HepG2 (cell line): ENCODE measurements around the gene RFC2. TPM values are rescaled to one million over a fixed set of nuclear protein-coding genes. Genes with fewer than 3 reads are reported as not detected.
A peak's percentile ranks its signal among the peaks of the same experiment; 100 is the strongest.

ENCODE experiments used
- ARNT2 ChIP-seq: sonication (generic); formaldehyde crosslinking; IDR thresholded peaks from 2 replicates; pipeline ENCODE4 v1.8.0; 2022; ENCODE audit warnings: mild to moderate bottlenecking, low read depth, missing genetic modification reagents, moderate library complexity
- ARNTL ChIP-seq: sonication (generic); formaldehyde crosslinking; IDR thresholded peaks from 2 replicates; pipeline ENCODE4 v1.4.0; 2020; ENCODE audit warnings: mild to moderate bottlenecking, missing genetic modification reagents
- BHLHE40 ChIP-seq: IDR thresholded peaks from 2 replicates; pipeline ENCODE4 v1.6.1; 2011; ENCODE audit warnings: low read length, improper control_type of control experiment
- CHCHD3 ChIP-seq: sonication (generic); formaldehyde crosslinking; IDR thresholded peaks from 2 replicates; pipeline ENCODE4 v1.8.0; 2022; ENCODE audit warnings: mild to moderate bottlenecking, missing genetic modification reagents, moderate library complexity
- FLYWCH1 ChIP-seq: sonication (generic); formaldehyde crosslinking; IDR thresholded peaks from 2 replicates; pipeline ENCODE4 v1.8.1; 2023; ENCODE audit warnings: mild to moderate bottlenecking, missing genetic modification reagents
- JUN ChIP-seq: sonication (generic); formaldehyde crosslinking; IDR thresholded peaks from 2 replicates; pipeline ENCODE4 v1.4.0; 2020; ENCODE audit warnings: mild to moderate bottlenecking, missing genetic modification reagents
- JUND ChIP-seq: sonication (generic); formaldehyde crosslinking; IDR thresholded peaks from 2 replicates; pipeline ENCODE4 v1.8.0; 2022; ENCODE audit warnings: mild to moderate bottlenecking, missing genetic modification reagents
- KMT2B ChIP-seq: IDR thresholded peaks from 2 replicates; pipeline ENCODE4 v1.6.1; 2016; ENCODE audit warnings: missing genetic modification reagents, missing compliant biosample characterization
- MATR3 ChIP-seq: sonication (generic); formaldehyde crosslinking; IDR thresholded peaks from 2 replicates; pipeline ENCODE4 v1.4.0; 2020; ENCODE audit warnings: missing genetic modification reagents
- MED1 ChIP-seq: sonication (generic); formaldehyde crosslinking; IDR thresholded peaks from 2 replicates; pipeline ENCODE4 v1.4.0; 2020; ENCODE audit warnings: missing genetic modification reagents
- MED13 ChIP-seq: sonication (generic); formaldehyde crosslinking; IDR thresholded peaks from 2 replicates; pipeline ENCODE4 v1.5.0; 2020; ENCODE audit warnings: missing genetic modification reagents
- MYNN ChIP-seq: sonication (generic); formaldehyde crosslinking; IDR thresholded peaks from 2 replicates; pipeline ENCODE4 v1.4.0; 2020; ENCODE audit warnings: mild to moderate bottlenecking, low read depth, missing genetic modification reagents
- NFKB2 ChIP-seq: sonication (generic); formaldehyde crosslinking; IDR thresholded peaks from 2 replicates; pipeline ENCODE4 v1.4.0; 2020; ENCODE audit warnings: missing genetic modification reagents, borderline replicate concordance
- NR2F6 ChIP-seq, 2 experiments: IDR thresholded peaks; 2 replicates each; pipeline ENCODE4 v1.6.1; 2016; ENCODE audit warnings: antibody characterized with exemption in 1 of 2, mild to moderate bottlenecking in 1 of 2
- PHF20 ChIP-seq: sonication (generic); formaldehyde crosslinking; IDR thresholded peaks from 2 replicates; pipeline ENCODE4 v1.5.0; 2020; ENCODE audit warnings: mild to moderate bottlenecking, missing genetic modification reagents
- RXRB ChIP-seq: IDR thresholded peaks from 2 replicates; pipeline ENCODE4 v1.6.1; 2016; ENCODE audit warnings: borderline replicate concordance, missing genetic modification reagents, missing compliant biosample characterization
- SNRNP70 ChIP-seq: fragments of 200-400 bp; formaldehyde crosslinking; IDR thresholded peaks from 2 replicates; pipeline ENCODE4 v1.6.1; 2017; ENCODE audit warnings: mild to moderate bottlenecking, low read depth, low read length, moderate library complexity
- SP1 ChIP-seq, 2 experiments: fragments of 450-650 bp in 1 of 2; sonication (generic) in 1 of 2; formaldehyde crosslinking in 1 of 2; IDR thresholded peaks; 2 replicates each; pipeline versions ENCODE4 v1.4.0 to v1.6.1; 2016 to 2020; ENCODE audit warnings: missing genetic modification reagents in 1 of 2
- TGIF2 ChIP-seq: IDR thresholded peaks from 2 replicates; pipeline ENCODE4 v1.6.1; 2016; ENCODE audit warnings: control low read depth, missing compliant biosample characterization
- YEATS4 ChIP-seq: sonication (generic); formaldehyde crosslinking; IDR thresholded peaks from 2 replicates; pipeline ENCODE4 v1.4.0; 2020; ENCODE audit warnings: missing genetic modification reagents, borderline replicate concordance
- ZNF296 ChIP-seq: sonication (generic); formaldehyde crosslinking; conservative IDR thresholded peaks from 2 replicates; pipeline ENCODE4 v1.5.0; 2020; ENCODE audit warnings: mild to moderate bottlenecking, missing genetic modification reagents
- ZNF335 ChIP-seq: sonication (generic); formaldehyde crosslinking; IDR thresholded peaks from 2 replicates; pipeline ENCODE4 v1.4.0; 2020; ENCODE audit warnings: missing genetic modification reagents
- ZNF33A ChIP-seq: sonication (generic); formaldehyde crosslinking; IDR thresholded peaks from 2 replicates; pipeline ENCODE4 v1.5.1; 2020; ENCODE audit warnings: missing genetic modification reagents, mild to moderate bottlenecking, moderate library complexity, borderline replicate concordance
- ZNF484 ChIP-seq: sonication (generic); formaldehyde crosslinking; IDR thresholded peaks from 2 replicates; pipeline ENCODE4 v1.5.1; 2020; ENCODE audit warnings: mild to moderate bottlenecking, low read depth, missing genetic modification reagents, borderline replicate concordance
- ZNF503 ChIP-seq: sonication (generic); formaldehyde crosslinking; IDR thresholded peaks from 2 replicates; pipeline ENCODE4 v1.4.0; 2020; ENCODE audit warnings: missing genetic modification reagents
- ZNF546 ChIP-seq: sonication (generic); formaldehyde crosslinking; conservative IDR thresholded peaks from 2 replicates; pipeline ENCODE4 v1.8.1; 2023; ENCODE audit warnings: mild to moderate bottlenecking, missing genetic modification reagents
- ZNF616 ChIP-seq: sonication (generic); formaldehyde crosslinking; IDR thresholded peaks from 2 replicates; pipeline ENCODE4 v1.5.0; 2020; ENCODE audit warnings: low read depth, mild to moderate bottlenecking, missing genetic modification reagents
- ZNF75D ChIP-seq: sonication (generic); formaldehyde crosslinking; IDR thresholded peaks from 2 replicates; pipeline ENCODE4 v1.8.1; 2023; ENCODE audit warnings: missing genetic modification reagents, mild to moderate bottlenecking, borderline replicate concordance
- ZNF768 ChIP-seq: sonication (generic); formaldehyde crosslinking; IDR thresholded peaks from 2 replicates; pipeline ENCODE4 v1.4.0; 2020; ENCODE audit warnings: missing genetic modification reagents
- ZNF775 ChIP-seq: sonication (generic); formaldehyde crosslinking; IDR thresholded peaks from 2 replicates; pipeline ENCODE4 v1.4.0; 2020; ENCODE audit warnings: missing genetic modification reagents, mild to moderate bottlenecking, moderate library complexity, borderline replicate concordance
- ZSCAN29 ChIP-seq: sonication (generic); formaldehyde crosslinking; conservative IDR thresholded peaks from 2 replicates; pipeline ENCODE4 v1.4.0; 2020; ENCODE audit warnings: mild to moderate bottlenecking, missing genetic modification reagents
- polyA plus RNA-seq, 8 experiments: library from polyadenylated mRNA; depleted of rRNA in 3 of 8; stranded (reverse) in 7 of 8; unstranded in 1 of 8; fragments of >200 nt; fragmentation: Illumina TruSeq in 4 of 8; extraction: Trizol in 4 of 8; gene quantifications; 2 replicates each; pipeline versions ENCODE4 v1.2.1 to v1.2.3, GENCODE V29; 2011 to 2016; ENCODE audit warnings: low read depth in 4 of 8, missing spikeins in 1 of 8, mixed read lengths in 1 of 8; ENCODE audit not compliant: insufficient read depth in 1 of 8
- total RNA-seq, 5 experiments: library from RNA; depleted of rRNA; stranded (reverse); fragments of >200 nt; fragmentation: Illumina TruSeq; extraction: Trizol; gene quantifications; 2 replicates each; pipeline ENCODE4 v1.2.3, GENCODE V29; 2016; ENCODE audit warnings: low read depth in 1 of 5

Gene RFC2
- total and polyA plus RNA-seq, 2 of the 13 experiments (the other 11 are each of a cell fraction or from before 2014, with no cell fraction given), result 14.6 to 43.5 TPM

- TF ChIP-seq ZNF484 (no peak), TGIF2 (0 out of 2 replicates have a peak, but pooled peaks have one; percentile 82), FLYWCH1 (CRISPR knock-in tag) (no peak), NR2F6 (IDR thresholded peaks at IDR 0.05) (peak; percentile 19; the same call in 1 of the 2 replicates), NR2F6 (CRISPR knock-in tag; IDR thresholded peaks at IDR 0.05) (peak; percentile 66), JUND (CRISPR knock-in tag) (peak; percentile 69), SP1 (IDR thresholded peaks at IDR 0.05) (no peak), SP1 (CRISPR knock-in tag; IDR thresholded peaks at IDR 0.05) (peak; percentile 39; the same call in 1 of the 2 replicates), ZNF296 (CRISPR knock-in tag) (no peak), ZNF503 (0 out of 2 replicates have a peak, but pooled peaks have one; percentile 23), MED1 (CRISPR knock-in tag) (peak; percentile 74), MATR3 (CRISPR knock-in tag) (no peak), SNRNP70 (no peak), ARNTL (CRISPR knock-in tag) (no peak; the same call in 1 of the 2 replicates), ZNF768 (CRISPR knock-in tag) (no peak), ZNF616 (no peak), MED13 (CRISPR knock-in tag) (no peak), CHCHD3 (CRISPR knock-in tag) (no peak), ZNF335 (CRISPR knock-in tag) (no peak), KMT2B (CRISPR knock-in tag) (peak; percentile 58), ZNF775 (no peak), NFKB2 (no peak; the same call in 1 of the 2 replicates), ZSCAN29 (0 out of 2 replicates have a peak, but pooled peaks have one; percentile 28), BHLHE40 (0 out of 2 replicates have a peak, but pooled peaks have one; percentile 30), MYNN (CRISPR knock-in tag) (no peak), ARNT2 (CRISPR knock-in tag) (peak; percentile 87), YEATS4 (CRISPR knock-in tag) (peak; percentile 78), RXRB (CRISPR knock-in tag) (peak; percentile 83), ZNF546 (0 out of 2 replicates have a peak, but pooled peaks have one; percentile 7), ZNF75D (CRISPR knock-in tag) (no peak), ZNF33A (no peak; the same call in 1 of the 2 replicates), JUN (CRISPR knock-in tag) (no peak), PHF20 (CRISPR knock-in tag) (no peak)
Observed at GRCh38 chr7:74292757-74293576, 38.8 kb upstream of the RFC2 start (continued).
